GM12892 (cell line): ENCODE data around the gene MUCL1.
"Not testable (repeated sequence)": the region's sequence is repeated elsewhere in the genome, so short reads cannot be mapped to it uniquely, and the experiment has no call there.

Experiments
- DNase-seq: peaks from one replicate; pipeline ENCODE4 v3.0.0; 2011; ENCODE audit not compliant: insufficient read length
- FAIRE-seq: peaks from 2 replicates; lab custom pipeline; 2011; peaks lifted over from hg19 to GRCh38; lab: Jason Lieb, UNC
- POLR2A ChIP-seq: IDR thresholded peaks from 2 replicates; pipeline ENCODE4 v1.6.1; 2011; ENCODE audit warnings: low read depth, low read length, control low read depth
- POLR2AphosphoS5 ChIP-seq: IDR thresholded peaks from 2 replicates; pipeline ENCODE4 v1.6.1; 2011; ENCODE audit warnings: low read depth, low read length, control low read depth
- TAF1 ChIP-seq: IDR thresholded peaks from 2 replicates; pipeline ENCODE4 v1.6.1; 2011; ENCODE audit warnings: low read depth, mild to moderate bottlenecking, control low read depth, low read length, borderline replicate concordance

MUCL1 gene

GRCh38 chr12:54863948-54864618 lies 9.8 kb downstream of the MUCL1 start:
- TF ChIP-seq POLR2AphosphoS5 (no peak), POLR2A (no peak), TAF1 (no peak)
- FAIRE-seq (no peak), DNase-seq (no peak)

DNA sequence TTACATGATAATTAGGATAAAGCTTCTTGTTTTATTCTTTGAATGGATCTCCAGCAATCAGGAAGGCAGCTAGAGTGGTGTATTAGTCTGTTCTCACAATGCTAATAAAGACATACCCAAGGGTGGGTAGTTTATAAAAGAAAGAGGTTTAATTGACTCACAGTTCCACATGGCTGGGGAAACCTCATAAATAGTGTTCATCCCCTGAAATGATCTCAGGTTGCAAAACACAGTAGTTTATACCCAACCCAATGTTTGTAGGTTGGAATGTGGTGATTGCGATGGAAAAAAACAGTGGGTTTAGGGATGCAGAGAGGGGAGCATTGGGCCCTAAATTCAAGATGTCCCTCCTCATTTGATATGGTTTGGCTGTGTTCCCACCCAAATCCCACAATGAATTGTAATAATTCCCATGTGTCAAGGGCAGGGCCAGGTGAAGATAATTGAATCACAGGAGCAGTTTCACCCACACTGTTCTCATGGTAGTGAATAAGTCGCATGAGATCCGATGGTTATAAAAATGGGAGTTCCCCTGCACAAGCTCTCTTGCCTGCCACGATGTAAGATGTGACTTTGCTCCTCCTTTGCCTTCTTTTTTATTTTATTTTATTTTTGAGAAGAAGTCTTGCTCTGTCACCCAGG lies 11.5 kb downstream of the MUCL1 start:
- FAIRE-seq (no peak), DNase-seq (no peak)
- TF ChIP-seq POLR2A (no peak), TAF1 (no peak), POLR2AphosphoS5 (no peak)

- no peak for TF ChIP-seq POLR2A
- TF ChIP-seq POLR2AphosphoS5, result no peak
- no peak for TF ChIP-seq TAF1
- FAIRE-seq (no peak), DNase-seq (no peak)
Measured at GRCh38 chr12:54868690-54869089, 14.4 kb downstream of the MUCL1 start.

- TF ChIP-seq POLR2AphosphoS5 (no peak), POLR2A (no peak)
- no peak for DNase-seq
- FAIRE-seq, result no peak
Measured at GRCh38 chr12:54870048-54870447, 15.7 kb downstream of the MUCL1 start.

DNA sequence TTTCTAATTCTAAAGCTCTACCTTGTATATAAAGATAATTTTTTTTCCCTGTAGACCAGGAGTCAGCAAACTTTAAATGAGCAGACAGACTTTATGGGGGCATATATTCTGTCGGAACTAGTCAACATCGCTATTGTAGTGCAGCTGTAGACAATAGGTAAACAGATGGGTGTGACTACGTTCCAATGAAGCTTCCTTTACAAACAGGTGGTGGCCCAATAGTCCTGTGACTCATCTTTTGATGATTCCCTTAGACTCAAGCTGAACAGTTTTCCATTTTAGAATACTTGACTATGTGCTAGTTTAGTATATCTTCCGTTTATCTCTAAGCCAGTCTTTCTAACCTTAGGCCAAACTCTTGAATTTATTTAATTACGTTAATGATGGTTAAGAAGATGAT lies 16.3 kb downstream of the MUCL1 start:
- TF ChIP-seq POLR2A, result no peak
- no peak for TF ChIP-seq POLR2AphosphoS5
- FAIRE-seq (no peak), DNase-seq (no peak)

DNA sequence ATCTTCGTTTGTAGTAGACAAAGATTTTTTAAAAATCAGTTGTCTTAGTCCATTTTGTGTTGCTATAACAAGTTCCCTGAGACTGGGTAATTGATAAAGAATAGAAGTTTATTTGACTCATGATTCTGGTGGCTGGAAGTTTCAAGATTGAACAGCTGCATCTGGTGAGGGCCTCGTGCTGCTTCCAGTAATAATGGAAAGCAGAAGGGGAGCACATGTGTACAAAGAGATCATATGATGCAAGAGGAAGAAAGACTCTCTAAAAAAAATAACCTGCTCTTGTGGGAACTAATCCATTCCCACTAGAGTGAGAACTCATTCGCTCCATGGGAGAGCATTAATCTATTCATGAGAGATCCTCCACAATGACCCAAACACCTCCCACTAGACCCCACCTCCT lies 24.8 kb downstream of the MUCL1 start:
- FAIRE-seq (no peak), DNase-seq (no peak)
- TF ChIP-seq TAF1 (no peak), POLR2AphosphoS5 (no peak), POLR2A (no peak)

- no peak for TF ChIP-seq POLR2AphosphoS5
- TF ChIP-seq POLR2A, result no peak
- TF ChIP-seq TAF1, result no peak
- no peak for DNase-seq
- no peak for FAIRE-seq
Measured at GRCh38 chr12:54879579-54879978, 25.3 kb downstream of the MUCL1 start.

- no peak for DNase-seq
- no peak for TF ChIP-seq POLR2AphosphoS5
- no peak for TF ChIP-seq TAF1
- no peak for TF ChIP-seq POLR2A
- no peak for FAIRE-seq
Measured at GRCh38 chr12:54882079-54882478, 27.8 kb downstream of the MUCL1 start.

GRCh38 chr12:54882597-54882996 lies 28.3 kb downstream of the MUCL1 start:
- not testable (repeated sequence) for DNase-seq, FAIRE-seq

- FAIRE-seq, result not testable (repeated sequence)
Measured at GRCh38 chr12:54888428-54888827, 34.1 kb downstream of the MUCL1 start.

GRCh38 chr12:54890339-54890738 lies 36.0 kb downstream of the MUCL1 start:
- FAIRE-seq, result no peak
- no peak for DNase-seq
- TF ChIP-seq POLR2A, result no peak
- no peak for TF ChIP-seq TAF1
- TF ChIP-seq POLR2AphosphoS5, result no peak

More at GRCh38 chr12:54888428-54888827, 34.1 kb downstream of the MUCL1 start:
- not testable (repeated sequence) for DNase-seq

DNA sequence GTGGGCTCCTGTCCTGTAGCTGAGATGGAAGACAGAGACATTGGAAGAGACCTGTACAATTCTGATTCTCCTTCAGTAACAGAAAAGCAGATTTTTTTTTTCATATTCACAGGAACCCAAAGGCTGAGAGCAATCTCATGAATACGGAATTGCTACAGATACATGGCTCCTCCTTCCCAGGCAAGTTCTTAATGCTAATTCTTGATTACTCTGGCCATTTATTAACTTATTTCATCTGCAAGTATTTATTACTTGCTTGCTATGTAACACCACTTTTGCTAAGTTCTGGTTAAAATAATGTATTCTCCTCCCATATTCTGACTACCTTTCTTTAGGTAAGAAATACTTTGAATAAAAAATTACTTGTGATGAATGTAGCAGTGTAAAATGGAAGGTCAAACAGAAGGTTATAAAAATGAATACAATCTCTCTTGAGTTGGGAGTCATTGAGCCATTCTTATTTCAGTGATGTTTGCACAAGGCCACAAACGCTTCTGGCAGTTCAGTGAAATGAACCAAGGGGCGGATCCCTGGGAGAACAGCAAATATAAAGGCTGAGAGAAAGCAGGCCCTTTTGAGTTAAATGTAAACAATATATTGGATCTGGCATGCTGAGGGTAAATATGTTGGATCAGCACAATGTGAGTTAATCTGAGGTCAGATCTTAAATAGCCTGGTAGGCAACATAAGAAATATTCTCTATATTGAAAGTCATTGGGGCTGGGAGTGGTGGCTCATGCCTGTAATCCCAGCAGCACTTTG lies 37.6 kb downstream of the MUCL1 start:
- FAIRE-seq, result no peak
- TF ChIP-seq TAF1 (no peak), POLR2AphosphoS5 (no peak), POLR2A (no peak)
- DNase-seq, result no peak
